Loucy (cell line): ENCODE measurements around the gene SLC25A4.

Experiments
- H2AFZ ChIP-seq: fragments of 200-600 bp; sonication (generic); 2 replicates; pipeline ENCODE4 v1.6.0; 2016; ENCODE audit warnings: antibody characterized with exemption, mild to moderate bottlenecking, low read length, moderate library complexity
- H3F3A ChIP-seq: fragments of 200-600 bp; 2 replicates; pipeline ENCODE4 v1.6.0; 2016; ENCODE audit warnings: antibody characterized with exemption, low read depth, mild to moderate bottlenecking
- H3K27me3 ChIP-seq: fragments of 200-600 bp; sonication (generic); 2 replicates; pipeline ENCODE4 v1.6.1; 2014; ENCODE audit warnings: low read length, mild to moderate bottlenecking; ENCODE audit not compliant: insufficient read depth, poor library complexity, severe bottlenecking
- H3K36me3 ChIP-seq: fragments of 200-600 bp; sonication (generic); 2 replicates; pipeline ENCODE4 v1.6.1; 2016; ENCODE audit warnings: low read length; ENCODE audit not compliant: insufficient read depth
- H3K4me1 ChIP-seq: fragments of 200-600 bp; sonication (generic); 2 replicates; pipeline ENCODE4 v1.5.1; 2014; ENCODE audit warnings: low read length, mild to moderate bottlenecking; ENCODE audit not compliant: insufficient read depth, poor library complexity, severe bottlenecking
- H3K4me2 ChIP-seq: fragments of 200-600 bp; sonication (generic); 2 replicates; pipeline ENCODE4 v1.6.0; 2014; ENCODE audit warnings: antibody characterized with exemption, low read length, low read depth, mild to moderate bottlenecking; ENCODE audit not compliant: poor library complexity, severe bottlenecking
- H3K4me3 ChIP-seq: fragments of 200-600 bp; sonication (generic); 2 replicates; pipeline ENCODE4 v1.5.1; 2014; ENCODE audit warnings: low read length, mild to moderate bottlenecking, mixed read lengths; ENCODE audit not compliant: poor library complexity, severe bottlenecking
- H3K79me2 ChIP-seq: fragments of 200-600 bp; sonication (generic); 2 replicates; pipeline ENCODE4 v1.6.1; 2014; ENCODE audit warnings: low read length; ENCODE audit not compliant: insufficient read depth
- H3K9ac ChIP-seq: fragments of 200-600 bp; sonication (generic); 2 replicates; pipeline ENCODE4 v1.6.0; 2014; ENCODE audit warnings: mild to moderate bottlenecking, low read depth, low read length, moderate library complexity; ENCODE audit not compliant: poor library complexity, severe bottlenecking
- H3K9me2 ChIP-seq: fragments of 200-600 bp; sonication (generic); replicated peaks from 2 replicates; pipeline ENCODE4 v1.6.1; 2016; ENCODE audit warnings: low read depth, low read length, mixed read lengths
- H3K9me3 ChIP-seq: fragments of 200-600 bp; sonication (generic); 2 replicates; pipeline ENCODE4 v1.6.1; 2014; ENCODE audit warnings: mild to moderate bottlenecking, antibody characterized with exemption, low read length, low read depth; ENCODE audit not compliant: insufficient read depth
- H4K20me1 ChIP-seq: fragments of 200-600 bp; sonication (generic); 2 replicates; pipeline ENCODE4 v1.6.0; 2014; ENCODE audit warnings: antibody characterized with exemption, low read length, mild to moderate bottlenecking; ENCODE audit not compliant: insufficient read depth, poor library complexity, severe bottlenecking
- CTCF ChIP-seq: fragments of 200-600 bp; sonication (generic); conservative IDR thresholded peaks from 2 replicates; pipeline ENCODE4 v1.5.1; 2014; ENCODE audit warnings: mild to moderate bottlenecking, antibody characterized with exemption, low read length
- EZH2phosphoT487 ChIP-seq: fragments of 200-600 bp; IDR thresholded peaks from 2 replicates; pipeline ENCODE4 v1.6.1; 2018; ENCODE audit warnings: antibody characterized with exemption, mild to moderate bottlenecking, moderate library complexity, borderline replicate concordance

The SLC25A4 gene

GRCh38 chr4:185167234-185167633 lies 24.2 kb downstream of the SLC25A4 start:
- peaks cover 10% of the 10 kb centered on the region for H3K27me3 ChIP-seq
- no peaks in the 10 kb centered on the region for H3K9me2 ChIP-seq
- H2AFZ ChIP-seq: no peak overlapping the region
- no peaks in the 10 kb centered on the region for H3K79me2 ChIP-seq
- H3F3A ChIP-seq: no peaks in the 10 kb centered on the region
- no peak overlapping the region for H3K9ac ChIP-seq
- peaks cover 25% of the 10 kb centered on the region; the same call in 1 of the 2 replicates for H3K36me3 ChIP-seq
- H3K4me2 ChIP-seq: no peak overlapping the region
- no peaks in the 10 kb centered on the region for H3K9me3 ChIP-seq
- peaks cover 5% of the 10 kb centered on the region for H3K4me1 ChIP-seq
- peaks cover 29% of the 10 kb centered on the region for H4K20me1 ChIP-seq
- no peak overlapping the region for H3K4me3 ChIP-seq
- TF ChIP-seq CTCF: no peak
- TF ChIP-seq EZH2phosphoT487: no peak

- no peaks in the 10 kb centered on the region for H3K27me3 ChIP-seq
- H3K79me2 ChIP-seq: no peaks in the 10 kb centered on the region
- H3K9me2 ChIP-seq: no peaks in the 10 kb centered on the region
- H3K9me3 ChIP-seq: no peaks in the 10 kb centered on the region
- no peak overlapping the region for H3K9ac ChIP-seq
- no peak overlapping the region for H2AFZ ChIP-seq
- peaks cover 37% of the 10 kb centered on the region; the same call in 1 of the 2 replicates for H3K36me3 ChIP-seq
- peaks cover 1% of the 10 kb centered on the region for H4K20me1 ChIP-seq
- H3K4me3 ChIP-seq: no peak overlapping the region
- TF ChIP-seq CTCF (no peak), EZH2phosphoT487 (no peak)
- no peaks in the 10 kb centered on the region for H3K4me1 ChIP-seq
- H3F3A ChIP-seq: no peaks in the 10 kb centered on the region
- no peak overlapping the region for H3K4me2 ChIP-seq
Measured at GRCh38 chr4:185171373-185172071, 28.5 kb downstream of the SLC25A4 start.

- Histone ChIP-seq H3K9me3 (no peaks in the 10 kb centered on the region), H3F3A (no peaks in the 10 kb centered on the region), H3K27me3 (no peaks in the 10 kb centered on the region), H3K9me2 (no peaks in the 10 kb centered on the region), H2AFZ (no peak overlapping the region), H3K4me3 (no peak overlapping the region), H3K36me3 (peaks cover 9% of the 10 kb centered on the region; the same call in 1 of the 2 replicates), H3K79me2 (no peaks in the 10 kb centered on the region; the same call in 1 of the 2 replicates), H3K4me1 (peaks cover 5% of the 10 kb centered on the region), H4K20me1 (no peaks in the 10 kb centered on the region), H3K4me2 (no peak overlapping the region), H3K9ac (no peak overlapping the region)
- TF ChIP-seq EZH2phosphoT487 (no peak), CTCF (no peak)
Measured at GRCh38 chr4:185179488-185179887, 36.4 kb downstream of the SLC25A4 start.
